HG03558 (cell line): ENCODE data around the gene CCDC88A.
"Not testable (repeated sequence)": the region's sequence is repeated elsewhere in the genome, so short reads cannot be mapped to it uniquely, and the experiment has no call there.

Experiments used
- ATAC-seq: cut with Tn5 transposase; IDR thresholded peaks from one replicate; pipeline ENCODE4 v1.9.1; 2021; ENCODE audit warnings: moderate number of reproducible peaks; ENCODE audit not compliant: unreplicated experiment; ENCODE audit errors: extremely low read depth

CCDC88A gene

GRCh38 chr2:55259586-55259985 is 160.1 kb downstream of the CCDC88A start:
- not testable (repeated sequence) for ATAC-seq

DNA sequence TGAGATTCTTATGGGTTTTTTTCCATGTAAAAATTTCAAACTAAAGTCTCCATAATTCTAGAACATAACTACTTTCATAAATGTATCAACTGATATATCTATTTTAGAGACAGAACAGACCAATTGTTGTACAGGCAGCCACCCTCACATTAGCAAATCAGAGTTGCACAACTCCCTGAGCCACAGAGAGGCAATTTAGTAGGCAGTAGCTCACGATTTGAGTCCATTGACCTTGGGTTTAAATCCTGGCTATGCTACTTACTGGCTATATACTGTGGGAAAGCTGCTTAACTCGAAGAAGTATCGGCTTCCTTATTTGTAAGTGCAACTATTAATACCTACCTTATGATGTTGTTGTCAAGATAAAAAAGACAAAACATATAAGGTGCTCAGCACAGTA is 166.8 kb downstream of the CCDC88A start:
- no peak for ATAC-seq

- no peak for ATAC-seq
These were observed 172.6 kb downstream of the CCDC88A start for GRCh38 chr2:55247025-55247424.

DNA sequence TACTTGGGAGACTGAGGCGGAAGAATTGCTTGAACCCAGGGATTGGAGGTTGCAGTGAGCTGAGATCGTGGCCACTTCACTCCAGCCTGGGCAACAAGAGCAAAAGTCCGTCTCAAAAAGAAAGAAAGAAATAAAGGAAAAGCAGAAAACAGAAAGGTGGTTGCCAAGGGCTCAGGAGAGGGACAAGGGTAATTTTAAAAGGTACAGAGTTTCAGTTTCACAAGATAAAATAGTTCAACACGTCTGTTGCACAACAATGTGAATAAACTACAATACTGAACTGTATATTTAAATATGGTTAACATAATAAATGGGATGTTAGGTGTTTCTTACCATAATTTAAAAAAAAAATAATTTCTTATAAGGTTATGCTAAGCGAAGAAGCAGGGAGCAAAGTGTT is 174.2 kb downstream of the CCDC88A start:
- ATAC-seq: no peak

DNA sequence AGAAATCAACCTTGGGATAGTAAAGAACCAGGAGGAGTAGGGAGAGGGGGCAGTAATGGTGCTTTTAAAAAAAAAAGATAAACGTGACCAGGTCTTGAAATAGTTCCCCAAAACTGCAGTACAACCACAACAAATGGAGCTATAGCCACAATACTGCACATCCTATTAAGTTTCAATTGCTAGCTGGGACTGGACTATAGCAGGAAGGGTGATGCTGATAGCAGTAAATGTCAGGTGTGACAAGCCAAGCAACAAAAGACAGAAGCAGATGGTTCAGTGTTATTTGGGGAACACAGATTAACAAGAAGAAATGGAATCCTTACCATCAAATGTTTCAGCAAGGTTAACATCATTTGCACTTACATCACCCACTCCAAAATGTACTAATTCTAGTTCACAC is 177.0 kb downstream of the CCDC88A start:
- ATAC-seq: no peak

DNA sequence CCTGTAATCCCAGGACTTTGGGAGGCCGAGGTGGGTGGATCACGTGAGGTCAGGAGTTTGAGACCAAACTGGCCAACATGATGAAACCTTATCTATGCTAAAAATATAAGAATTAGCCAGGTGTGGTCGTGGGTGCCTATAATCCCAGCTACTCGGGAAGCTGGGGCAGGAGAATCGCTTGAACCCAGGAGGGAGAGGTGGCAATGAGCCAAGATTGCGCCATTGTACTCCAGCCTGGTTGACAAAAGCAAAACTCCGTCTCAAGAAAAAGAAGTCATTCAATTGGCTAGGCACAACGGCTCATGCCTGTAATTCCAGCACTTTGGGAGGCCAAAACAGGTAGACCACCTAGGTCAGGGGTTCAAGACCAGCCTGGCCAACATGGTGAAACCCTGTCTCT is 178.1 kb downstream of the CCDC88A start:
- not testable (repeated sequence) for ATAC-seq

DNA sequence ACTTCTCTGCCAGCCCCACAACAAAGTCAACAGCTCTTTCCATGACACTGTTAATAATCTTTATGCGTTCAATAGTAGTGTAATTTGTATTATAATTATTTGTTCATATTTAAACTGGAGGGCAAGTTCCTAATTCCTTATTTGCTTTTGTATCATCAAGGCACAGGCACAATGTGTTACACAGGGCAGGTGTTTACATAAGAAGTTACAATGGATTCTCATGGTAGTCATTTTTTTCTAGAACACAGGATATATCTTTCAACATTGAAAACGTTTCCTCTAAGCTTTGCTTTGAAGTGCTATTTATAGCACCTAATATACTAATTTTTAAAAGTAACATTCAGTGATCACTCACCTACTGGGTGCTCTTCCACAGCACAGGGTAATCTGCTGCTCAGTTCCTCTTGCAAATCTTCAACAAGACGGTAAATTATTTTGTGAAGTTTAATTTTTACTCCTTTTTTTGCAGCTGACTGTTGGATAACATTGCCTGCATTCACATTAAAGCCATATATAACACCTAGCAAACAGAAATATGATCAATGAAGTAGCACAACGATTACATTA is 179.9 kb downstream of the CCDC88A start:
- no peak for ATAC-seq
